HG02623 (cell line): Measurements from ENCODE around the gene GALNT14.

Experiments used
- ATAC-seq: cut with Tn5 transposase; IDR thresholded peaks from one replicate; pipeline ENCODE4 v1.9.1; 2021; ENCODE audit warnings: moderate library complexity; ENCODE audit not compliant: unreplicated experiment

Gene GALNT14

GRCh38 chr2:31058096-31059035, 79.9 kb downstream of the GALNT14 start:
- ATAC-seq = no peak

DNA sequence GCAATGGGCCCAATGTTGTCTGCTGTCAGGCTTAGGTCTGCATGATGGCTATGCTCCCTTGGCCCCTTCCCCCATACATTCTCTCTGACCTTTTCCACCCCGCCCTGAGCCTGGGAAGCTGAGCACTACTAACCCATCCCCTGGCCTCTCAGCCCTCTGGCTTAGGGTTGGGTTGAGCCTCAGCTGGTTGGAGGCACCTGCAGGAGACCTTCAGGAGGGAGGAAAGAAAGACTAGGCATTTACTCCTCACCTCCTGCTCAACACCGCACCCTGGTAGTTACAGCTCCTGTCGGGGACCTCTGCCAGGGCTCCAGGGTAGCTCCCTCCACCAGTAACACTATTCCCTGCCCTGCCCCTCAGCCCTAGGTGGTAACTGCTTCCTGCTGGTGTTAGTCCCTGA, 80.5 kb downstream of the GALNT14 start:
- no peak for ATAC-seq

DNA sequence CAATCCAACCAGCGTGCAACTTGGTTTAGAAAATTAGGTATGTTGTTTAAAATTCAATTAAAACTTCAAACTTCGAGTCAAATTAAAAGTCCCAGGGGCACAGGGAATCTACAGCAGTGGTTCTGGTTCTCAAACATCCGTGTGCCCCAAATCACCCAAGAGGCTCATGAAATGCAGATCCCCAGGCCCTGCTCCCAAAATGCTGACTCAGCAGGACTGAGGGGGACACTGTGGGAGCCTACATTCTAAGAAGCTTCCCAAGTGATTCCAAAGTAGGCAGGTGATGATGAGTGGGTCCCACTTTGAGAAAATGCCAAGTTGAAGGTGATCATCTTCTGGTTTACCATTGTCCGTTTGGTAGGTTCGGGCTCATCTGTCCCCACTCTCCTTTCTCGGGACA, 82.3 kb downstream of the GALNT14 start:
- no peak for ATAC-seq

- ATAC-seq = no peak
Measured at GRCh38 chr2:31054842-31055388, 83.3 kb downstream of the GALNT14 start.

DNA sequence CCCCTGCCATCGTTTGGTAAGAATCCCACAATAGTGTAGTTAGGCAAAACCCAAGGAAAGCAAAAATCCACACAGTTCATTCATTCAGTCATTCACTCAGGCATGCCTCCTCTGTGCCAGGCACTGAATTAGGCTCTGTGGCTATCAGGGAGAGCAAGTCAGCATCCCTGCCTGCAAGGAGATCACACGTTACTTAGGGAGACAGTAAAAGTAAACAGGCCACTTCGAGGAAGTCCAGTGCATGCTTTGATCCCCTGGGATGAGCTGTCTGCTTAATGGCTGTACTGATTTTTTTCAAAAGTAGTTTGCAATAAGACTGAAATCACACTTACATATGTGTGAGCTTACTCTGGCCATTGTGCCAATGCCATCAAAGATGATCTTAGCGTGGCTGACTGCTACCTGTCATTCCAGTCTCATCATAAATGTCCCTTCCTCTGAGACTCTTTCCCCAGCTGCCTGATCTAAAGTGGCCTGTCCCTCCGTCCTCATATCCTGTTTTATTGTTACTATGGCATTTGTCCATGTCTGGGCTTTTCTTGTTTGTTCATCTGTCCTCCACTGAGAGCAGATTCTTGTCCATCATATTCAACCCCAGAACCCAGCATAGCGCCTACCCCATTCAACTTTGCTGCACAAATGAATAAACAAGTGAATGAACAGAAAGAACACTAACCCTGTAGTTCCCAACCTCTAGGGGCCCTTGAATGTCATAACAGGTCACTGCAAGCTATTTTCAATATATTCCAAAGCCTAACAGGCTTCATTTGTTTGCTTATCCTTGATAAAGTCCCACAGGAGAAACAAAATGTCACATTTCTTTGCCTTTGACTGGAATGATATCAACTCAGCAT, 84.1 kb downstream of the GALNT14 start:
- ATAC-seq = no peak

- no peak for ATAC-seq
Measured at GRCh38 chr2:31052284-31052683, 86.0 kb downstream of the GALNT14 start.

- ATAC-seq = no peak
Measured at GRCh38 chr2:31051258-31052140, 86.7 kb downstream of the GALNT14 start.

DNA sequence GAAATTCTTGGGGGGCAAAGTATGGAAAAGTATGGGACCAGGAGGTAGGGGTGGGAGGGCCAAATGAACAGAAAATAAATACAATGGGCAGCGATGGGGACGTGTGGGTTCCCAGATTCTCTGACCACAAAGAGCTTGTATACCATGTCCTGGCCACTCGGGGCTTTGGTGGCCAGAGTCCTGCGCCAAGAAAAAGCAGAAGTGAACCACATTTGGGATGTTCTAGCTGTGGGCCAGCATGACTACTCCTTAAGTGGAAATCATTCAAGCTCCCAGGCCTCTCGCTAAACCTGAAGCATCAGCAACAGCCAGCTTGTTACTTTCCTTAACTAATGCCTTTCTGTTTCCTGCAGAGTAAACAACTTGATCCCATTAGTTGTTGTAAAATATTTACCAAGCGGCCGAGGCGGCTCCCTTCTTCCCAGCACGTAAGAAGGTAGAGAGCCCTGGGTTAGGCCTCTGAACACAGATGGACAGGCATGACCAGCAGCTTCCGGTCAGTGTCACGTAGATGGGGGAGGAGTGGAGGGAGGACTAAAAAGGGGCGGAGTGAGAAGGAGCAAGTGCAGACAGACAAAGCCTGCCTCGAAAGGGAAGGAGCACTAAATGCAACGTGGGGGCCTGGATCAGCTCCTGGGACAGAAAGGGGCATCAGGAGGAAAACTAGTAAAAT, 88.2 kb downstream of the GALNT14 start:
- ATAC-seq = no peak

- ATAC-seq = no peak
Measured at GRCh38 chr2:31049264-31049663, 89.0 kb downstream of the GALNT14 start.

DNA sequence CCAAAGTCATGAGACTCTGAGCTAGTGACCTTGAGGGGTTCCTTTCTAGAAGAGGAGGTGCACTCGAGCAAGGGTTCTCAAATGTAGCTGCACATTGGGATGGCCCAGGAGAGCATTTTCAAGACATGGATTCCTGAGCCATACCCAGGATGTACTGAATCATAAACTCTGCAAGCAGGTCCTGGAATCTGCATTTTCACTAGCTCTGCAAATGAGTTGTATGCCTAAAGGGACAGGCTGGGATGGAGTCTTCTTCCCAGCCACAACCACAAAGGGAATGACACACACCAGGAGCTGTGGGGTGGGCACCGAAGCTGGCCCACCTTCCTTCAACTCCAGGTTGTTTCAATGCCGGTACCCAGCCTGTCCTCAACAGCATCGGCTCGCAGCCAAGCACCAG, 90.6 kb downstream of the GALNT14 start:
- no peak for ATAC-seq

DNA sequence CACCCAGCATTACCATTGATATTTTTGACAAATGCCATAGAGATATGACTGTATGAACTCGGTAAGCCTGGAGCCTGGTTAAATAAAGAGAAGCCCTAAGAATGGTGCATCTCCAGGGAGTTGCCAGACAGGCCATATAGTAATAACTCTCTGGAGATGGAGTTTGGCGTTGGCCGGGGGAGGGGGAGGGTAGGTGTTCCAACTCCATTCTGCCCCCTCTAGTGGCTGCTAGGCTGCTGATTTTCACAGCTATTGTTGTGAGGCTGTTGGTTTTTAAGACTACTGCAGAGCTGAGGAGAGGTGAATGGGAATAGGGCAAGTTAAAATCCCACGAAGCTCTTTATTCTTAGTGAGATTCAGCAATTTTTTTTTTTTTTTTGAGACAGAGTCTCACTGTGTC, 99.9 kb downstream of the GALNT14 start:
- no peak for ATAC-seq

- no peak for ATAC-seq
Measured at GRCh38 chr2:31037058-31037457, 101.2 kb downstream of the GALNT14 start.

- ATAC-seq = no peak
Measured at GRCh38 chr2:31033032-31033431, 105.2 kb downstream of the GALNT14 start.

DNA sequence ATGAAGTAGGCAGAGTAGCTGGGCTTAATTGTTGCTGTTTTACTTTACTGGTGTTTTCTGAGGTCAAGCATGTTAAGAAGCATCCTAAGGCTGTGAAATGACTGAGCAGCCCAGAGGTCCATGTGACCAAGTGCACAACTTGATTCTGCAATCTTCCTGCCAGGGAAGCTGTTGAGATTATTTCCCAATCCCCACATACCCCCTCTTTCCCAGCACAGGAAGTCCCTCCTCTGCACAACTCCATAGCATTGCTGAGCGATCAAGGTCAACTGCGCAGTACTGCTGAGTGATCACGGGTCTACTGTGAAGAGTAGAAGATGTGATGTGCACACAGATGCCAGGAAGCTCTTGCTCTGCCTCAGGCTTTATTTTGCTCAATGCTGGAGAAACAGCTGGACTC, 105.8 kb downstream of the GALNT14 start:
- ATAC-seq = no peak

- ATAC-seq = no peak
Measured at GRCh38 chr2:31031132-31031706, 107.0 kb downstream of the GALNT14 start.

- no peak for ATAC-seq
Measured at GRCh38 chr2:31028417-31028816, 109.8 kb downstream of the GALNT14 start.

GRCh38 chr2:31027549-31027948, 110.7 kb downstream of the GALNT14 start:
- no peak for ATAC-seq

GRCh38 chr2:31023541-31023940, 114.7 kb downstream of the GALNT14 start:
- ATAC-seq = no peak

- no peak for ATAC-seq
Measured at GRCh38 chr2:31020713-31021112, 117.5 kb downstream of the GALNT14 start.

GRCh38 chr2:31018280-31018679, 120.0 kb downstream of the GALNT14 start:
- ATAC-seq = no peak
